Measurements from ENCODE around the gene COL25A1. TPM values are rescaled to one million over a fixed set of nuclear protein-coding genes. Genes with fewer than 3 reads are reported as not detected.

The COL25A1 gene
- polyA plus RNA-seq, 2 of the 4 experiments (the other 2 are of a cell fraction), result not detected

DNA sequence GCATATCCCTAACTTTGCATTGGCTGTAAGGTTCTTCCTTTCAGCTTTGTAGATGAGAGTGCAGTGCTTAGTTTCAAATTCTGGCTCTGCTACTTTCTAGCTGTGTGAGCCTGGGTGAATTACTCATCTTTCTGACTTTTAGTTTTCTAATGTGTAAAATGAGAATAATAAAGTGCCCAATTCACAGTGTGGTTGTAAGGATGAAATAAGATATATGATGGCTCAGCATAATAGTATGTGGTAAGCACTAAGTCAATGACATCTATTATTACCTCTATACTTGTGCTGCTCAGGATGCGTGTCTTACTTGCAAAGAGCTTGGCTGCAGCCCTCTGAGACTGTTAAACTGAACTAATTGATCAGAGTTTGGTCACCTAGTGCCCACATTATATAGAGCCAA, 509.0 kb downstream of the COL25A1 start:
- H3K27ac ChIP-seq, result no peak overlapping the region
- no peak for FAIRE-seq
- no peak for DNase-seq (ENCODE audit: low read depth in 1 of 2, low spot score in 1 of 2)
- no peak overlapping the region for H3K4me3 ChIP-seq
- H3K4me1 ChIP-seq, result no peaks in the 10 kb centered on the region
- no peak overlapping the region for H3K4me2 ChIP-seq
- ChIA-PET POLR2A (no interaction called here), CTCF (interaction anchor here (1.2 kb wide), 1 partner anchor 10 kb away, joined by 3 read pairs; no protein-coding TSS in a partner anchor)
- H3K9me3 ChIP-seq, result no peaks in the 10 kb centered on the region
- ATAC-seq, result no peak
- WGBS (ENCODE audit: missing lambda C conversion rate), result 8% methylated on average over 1 of the region's 1 CpG
- peak; percentile 64 for TF ChIP-seq MAFK (IDR thresholded peaks at IDR 0.05; ENCODE audit: partially characterized antibody)
- TF ChIP-seq, protein P1, sequence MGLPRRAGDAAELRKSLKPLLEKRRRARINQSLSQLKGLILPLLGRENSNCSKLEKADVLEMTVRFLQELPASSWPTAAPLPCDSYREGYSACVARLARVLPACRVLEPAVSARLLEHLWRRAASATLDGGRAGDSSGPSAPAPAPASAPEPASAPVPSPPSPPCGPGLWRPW (IDR thresholded peaks at IDR 0.05), result no peak

DNA sequence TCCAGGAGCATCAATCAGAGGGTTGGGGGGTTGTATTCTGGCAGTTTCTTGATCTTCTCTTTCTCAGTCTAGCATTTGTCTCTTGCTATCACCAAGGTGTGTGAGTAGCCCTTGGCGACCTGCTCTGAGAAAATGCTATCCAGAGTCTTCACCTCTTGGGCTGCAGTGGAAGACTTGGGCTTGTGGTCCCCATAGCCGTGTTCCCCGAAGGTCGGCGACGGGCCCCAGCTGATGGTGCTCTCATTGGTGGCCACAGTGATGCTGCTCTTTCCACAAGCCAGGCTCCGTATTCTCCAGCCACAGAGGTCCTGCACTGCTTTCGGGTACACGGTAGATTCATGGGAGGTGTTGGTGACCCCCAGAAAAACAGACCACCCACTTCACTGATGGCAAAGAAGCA, 513.7 kb downstream of the COL25A1 start:
- 92% methylated on average over 2 of the region's 9 CpGs for WGBS (ENCODE audit: missing lambda C conversion rate)

DNA sequence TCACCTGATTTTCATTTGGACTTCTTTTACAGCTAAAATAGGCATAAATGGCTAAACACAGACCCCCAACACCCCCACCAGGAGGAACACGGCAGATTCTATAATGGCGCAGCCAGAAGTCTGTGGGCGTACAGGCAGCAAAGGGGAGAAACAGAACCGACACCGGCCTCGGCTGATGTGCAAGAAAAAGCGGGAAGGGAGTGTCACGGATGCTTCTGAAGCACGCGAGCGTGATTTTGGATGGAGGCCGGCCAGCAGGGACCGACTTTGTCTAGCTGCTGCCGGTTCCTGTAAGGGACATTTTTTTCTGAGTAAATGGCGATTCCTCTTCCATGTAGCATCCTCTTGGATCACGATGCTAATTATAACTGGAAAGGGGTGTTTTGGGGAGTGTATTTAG, 514.7 kb downstream of the COL25A1 start:
- Histone ChIP-seq H3K27ac (no peak overlapping the region), H3K4me2 (no peak overlapping the region), H3K4me1 (no peaks in the 10 kb centered on the region), H3K9me3 (no peaks in the 10 kb centered on the region), H3K4me3 (no peak overlapping the region)
- no peak for ATAC-seq
- FAIRE-seq, result no peak
- ChIA-PET POLR2A (no interaction called here), CTCF (no interaction called here)
- TF ChIP-seq FOXS1 (CRISPR knock-in tag; IDR thresholded peaks at IDR 0.05) (no peak), KDM1A (IDR thresholded peaks at IDR 0.05; ENCODE audit: low read depth) (no peak), MAFK (IDR thresholded peaks at IDR 0.05; ENCODE audit: partially characterized antibody) (no peak), BHLHE40 (IDR thresholded peaks at IDR 0.05; ENCODE audit: low read depth, low read length) (no peak), RCOR1 (IDR thresholded peaks at IDR 0.05; ENCODE audit: low read depth, low read length) (no peak), CBX8 (IDR thresholded peaks at IDR 0.05) (no peak), HEYL (CRISPR knock-in tag; IDR thresholded peaks at IDR 0.05) (no peak), TFCP2L1 (CRISPR knock-in tag; IDR thresholded peaks at IDR 0.05) (no peak), HOXA7 (CRISPR knock-in tag; IDR thresholded peaks at IDR 0.05) (no peak)
- WGBS (ENCODE audit: missing lambda C conversion rate), result 71% methylated on average over 16 of the region's 16 CpGs
- DNase-seq (ENCODE audit: low read depth in 1 of 2, low spot score in 1 of 2), result no peak

More for the DNA sequence above, 513.7 kb downstream of the COL25A1 start:
- TF ChIP-seq, protein P2, sequence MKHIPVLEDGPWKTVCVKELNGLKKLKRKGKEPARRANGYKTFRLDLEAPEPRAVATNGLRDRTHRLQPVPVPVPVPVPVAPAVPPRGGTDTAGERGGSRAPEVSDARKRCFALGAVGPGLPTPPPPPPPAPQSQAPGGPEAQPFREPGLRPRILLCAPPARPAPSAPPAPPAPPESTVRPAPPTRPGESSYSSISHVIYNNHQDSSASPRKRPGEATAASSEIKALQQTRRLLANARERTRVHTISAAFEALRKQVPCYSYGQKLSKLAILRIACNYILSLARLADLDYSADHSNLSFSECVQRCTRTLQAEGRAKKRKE (CRISPR knock-in tag; IDR thresholded peaks at IDR 0.05; ENCODE audit: low read depth), result no peak
- TF ChIP-seq CHD4 (IDR thresholded peaks at IDR 0.05; ENCODE audit: borderline replicate concordance), result no peak
- TF ChIP-seq CHD2 (IDR thresholded peaks at IDR 0.05; ENCODE audit: low read length, partially characterized antibody), result no peak
- no peak for TF ChIP-seq RFX5 (IDR thresholded peaks at IDR 0.05)
- TF ChIP-seq RNF2 (IDR thresholded peaks at IDR 0.05; ENCODE audit: borderline replicate concordance, low read depth), result no peak
- TF ChIP-seq HDAC2 (IDR thresholded peaks at IDR 0.05), result no peak
- no peak for TF ChIP-seq KDM5A (IDR thresholded peaks at IDR 0.05)
- TF ChIP-seq, protein P3, sequence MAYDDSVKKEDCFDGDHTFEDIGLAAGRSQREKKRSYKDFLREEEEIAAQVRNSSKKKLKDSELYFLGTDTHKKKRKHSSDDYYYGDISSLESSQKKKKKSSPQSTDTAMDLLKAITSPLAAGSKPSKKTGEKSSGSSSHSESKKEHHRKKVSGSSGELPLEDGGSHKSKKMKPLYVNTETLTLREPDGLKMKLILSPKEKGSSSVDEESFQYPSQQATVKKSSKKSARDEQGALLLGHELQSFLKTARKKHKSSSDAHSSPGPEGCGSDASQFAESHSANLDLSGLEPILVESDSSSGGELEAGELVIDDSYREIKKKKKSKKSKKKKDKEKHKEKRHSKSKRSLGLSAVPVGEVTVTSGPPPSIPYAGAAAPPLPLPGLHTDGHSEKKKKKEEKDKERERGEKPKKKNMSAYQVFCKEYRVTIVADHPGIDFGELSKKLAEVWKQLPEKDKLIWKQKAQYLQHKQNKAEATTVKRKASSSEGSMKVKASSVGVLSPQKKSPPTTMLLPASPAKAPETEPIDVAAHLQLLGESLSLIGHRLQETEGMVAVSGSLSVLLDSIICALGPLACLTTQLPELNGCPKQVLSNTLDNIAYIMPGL (CRISPR knock-in tag; IDR thresholded peaks at IDR 0.05; ENCODE audit: borderline replicate concordance), result no peak
- no peak for TF ChIP-seq MAFK (IDR thresholded peaks at IDR 0.05; ENCODE audit: partially characterized antibody)
- no peak for TF ChIP-seq EP300 (IDR thresholded peaks at IDR 0.05)
- no peak for TF ChIP-seq RAD21 (conservative IDR thresholded peaks at IDR 0.05 in 1 of 2, IDR thresholded peaks at IDR 0.05 in 1 of 2)
- TF ChIP-seq TP53 (CRISPR knock-in tag; IDR thresholded peaks at IDR 0.05), result no peak
- no peak overlapping the region for H3K4me2 ChIP-seq
- H3K4me1 ChIP-seq, result no peaks in the 10 kb centered on the region
- DNase-seq (ENCODE audit: low read depth in 1 of 2, low spot score in 1 of 2) (no peak), FAIRE-seq (no peak), ATAC-seq (no peak)
- no peaks in the 10 kb centered on the region for H3K9me3 ChIP-seq
- ChIA-PET CTCF (no interaction called here), POLR2A (no interaction called here)
- no peak overlapping the region for H3K27ac ChIP-seq
- no peak overlapping the region for H3K4me3 ChIP-seq
